Aorta (tissue), 5 donors: ENCODE data around the gene SNAP47. TPM values are rescaled to one million over a fixed set of nuclear protein-coding genes. Genes with fewer than 3 reads are reported as not detected.
"Not testable (repeated sequence)": the region's sequence is repeated elsewhere in the genome, so short reads cannot be mapped to it uniquely, and the experiment has no call there.

Experiments used
- ATAC-seq: fragments of 200-7000 bp; cut with Tn5 transposase; one replicate; pipeline ENCODE4 v1.9.1; 2022; ENCODE audit warnings: moderate library complexity; ENCODE audit not compliant: low FRiP score
- DNase-seq, 2 donors: peaks; one replicate each; pipeline ENCODE4 v3.0.0-alpha.2; 2020
- H3K27ac ChIP-seq, 2 donors: one replicate each; pipeline ENCODE4 v1.5.1; 2013; ENCODE audit warnings: low read length in 2 of 2, mild to moderate bottlenecking in 2 of 2, moderate library complexity in 2 of 2, control low read depth in 1 of 2, inconsistent platforms in 1 of 2, low read depth in 1 of 2
- H3K27me3 ChIP-seq, 2 donors: one replicate each; pipeline ENCODE4 v1.6.1; 2013; ENCODE audit warnings: control low read depth in 1 of 2, low read length in 1 of 2, mild to moderate bottlenecking in 1 of 2, moderate library complexity in 1 of 2; ENCODE audit not compliant: insufficient read depth in 2 of 2, control insufficient read depth in 1 of 2
- H3K36me3 ChIP-seq, 2 donors: one replicate each; pipeline ENCODE4 v1.6.1; 2013; ENCODE audit warnings: control low read depth in 1 of 2, low read length in 1 of 2, mild to moderate bottlenecking in 1 of 2; ENCODE audit not compliant: insufficient read depth in 2 of 2, control insufficient read depth in 1 of 2
- H3K4me1 ChIP-seq, 2 donors: one replicate each; pipeline ENCODE4 v1.6.1; 2013; ENCODE audit warnings: low read length in 2 of 2, control low read depth in 1 of 2, mild to moderate bottlenecking in 1 of 2, moderate library complexity in 1 of 2; ENCODE audit not compliant: insufficient read depth in 2 of 2, control insufficient read depth in 1 of 2
- H3K4me3 ChIP-seq, 2 donors: one replicate each; pipeline ENCODE4 v1.5.1; 2013; ENCODE audit warnings: low read length in 2 of 2, control low read depth in 1 of 2, mild to moderate bottlenecking in 1 of 2
- H3K9me3 ChIP-seq: one replicate; pipeline ENCODE4 v1.6.1; 2013; ENCODE audit warnings: mild to moderate bottlenecking, low read length; ENCODE audit not compliant: control insufficient read depth
- WGBS, 2 donors: extraction: QIAGEN DNeasy Blood & Tissue Kit; methylation state at CpG; one replicate each; pipeline ENCODE4 v1.1.7; 2013; 5-methylcytosine and 5-hydroxymethylcytosine counted together
- intact Hi-C, 2 donors: fragments of 100-400 bp; cut with DNase I; formaldehyde crosslinking; loops; one replicate each; pipeline versions ENCODE4 v1.14.2 to v1.15.0; 2022
- long read RNA-seq, 2 donors: library from polyadenylated mRNA; unstranded; transcript quantifications; one replicate each; pipeline ENCODE4 v2.0.0, GENCODE V29; 2020 to 2021
- polyA plus RNA-seq, 2 donors: library from polyadenylated mRNA; stranded (reverse); fragments of 200-250 nt; gene quantifications; one replicate each; pipeline ENCODE4 v1.2.3, GENCODE V29; 2013
- total RNA-seq, 2 donors: library from RNA; stranded (reverse); fragmentation: NEBNext Ultra II Directional; extraction: Animal tissue kit (Norgen Biotek cat#: 25700); gene quantifications; one replicate each; pipeline ENCODE4 v1.2.1, GENCODE V29; 2021
- donor health status: healthy with polysubstance abuse.
- donor health status: Bipolar disorder and iron deficiency.
- donor health status: DM: no; HTN: no; CAD: no.
- donor health status: DM: no; HTN: no; CAD: no.
- donor health status: DM: yes; HTN: yes; CAD: no.

Gene SNAP47
- total RNA-seq: 10 to 100 TPM; 18.1 to 24.6 TPM
- 10 to 100 TPM; 14.6 to 14.8 TPM for polyA plus RNA-seq
- long read RNA-seq, donor 1, transcript SNAP47-205 (5 exons, 2,403 nt): minor isoform, 5 of 172 reads
- long read RNA-seq, donor 1, transcript SNAP47-202 (5 exons, 2,362 nt): major isoform, 119 of 172 reads
- long read RNA-seq, donor 1, transcript SNAP47-209 (2 exons, 2,202 nt): minor isoform, 5 of 172 reads
- long read RNA-seq, donor 1, transcript SNAP47-210 (3 exons, 2,375 nt): minor isoform, 8 of 172 reads
- long read RNA-seq, donor 1, partial matches to known transcripts: 12 of 172 reads
- long read RNA-seq, donor 1, other reads (novel, unspliced or antisense): 23 of 172 reads
- long read RNA-seq, donor 2, transcript SNAP47-202 (5 exons, 2,362 nt): major isoform, 12 of 32 reads
- long read RNA-seq, donor 2, partial matches to known transcripts: 1 of 32 reads
- long read RNA-seq, donor 2, other reads (novel, unspliced or antisense): 15 of 32 reads

- no peaks in the 10 kb centered on the region for H3K9me3 ChIP-seq
- H3K4me3 ChIP-seq: peak within 1 kb of the TSS; percentile 64 to 73
- H3K36me3 ChIP-seq: peaks cover 0 to 2% of the 10 kb centered on the region in 2 donors
- WGBS, 2 donors: 0 to 1% methylated on average over 69 to 83 of the region's 83 CpGs
- intact Hi-C loops: loop anchor here in 1 of 2 donors (5.0 to 10.0 kb wide), 4 partner anchors 50 to 370 kb away; partner anchors contain the start of genes C1orf35, MRPL55 and ZNF678
- no peaks in the 10 kb centered on the region for H3K27me3 ChIP-seq
- H3K4me1 ChIP-seq: no peaks in the 10 kb centered on the region
- DNase-seq (peak; percentile 94 to 96), ATAC-seq (peak; percentile 94)
- peak within 1 kb of the TSS in 1 of 2 donors; percentile 53 for H3K27ac ChIP-seq
These were observed at the start of gene SNAP47, which contains the start of gene JMJD4 for GRCh38 chr1:227734856-227735538. Gene SNAP47 (plus strand): TSS chr1:227735435. CDS start chr1:227747737, 12,302 bp downstream. Gene JMJD4 (minus strand): TSS chr1:227735302. CDS start chr1:227735273, 29 bp downstream.

GRCh38 chr1:227685807-227686206 lies 49.4 kb upstream of the SNAP47 start:
- Histone ChIP-seq H3K4me3 (no peak overlapping the region), H3K36me3 (no peaks in the 10 kb centered on the region), H3K4me1 (no peaks in the 10 kb centered on the region), H3K27ac (no peak overlapping the region), H3K9me3 (peaks cover 11% of the 10 kb centered on the region), H3K27me3 (no peaks in the 10 kb centered on the region)
- 76 to 81% methylated on average over 8 of the region's 8 CpGs for WGBS, 2 donors
- intact Hi-C loops: no loop called here
- ATAC-seq (no peak), DNase-seq (no peak)

GRCh38 chr1:227697321-227697864 lies 37.8 kb upstream of the SNAP47 start:
- H3K27me3 ChIP-seq: no peaks in the 10 kb centered on the region

GRCh38 chr1:227701631-227702030 lies 33.6 kb upstream of the SNAP47 start:
- intact Hi-C loops, H3K36me3 ChIP-seq, H3K9me3 ChIP-seq, H3K4me3 ChIP-seq, H3K27me3 ChIP-seq, H3K27ac ChIP-seq, DNase-seq, H3K4me1 ChIP-seq, ATAC-seq: not testable (repeated sequence)
- 88 to 93% methylated on average over 1 of the region's 1 CpG for WGBS, 2 donors

More at GRCh38 chr1:227697321-227697864, 37.8 kb upstream of the SNAP47 start:
- no peak for DNase-seq
- 82 to 89% methylated on average over 3 of the region's 3 CpGs for WGBS, 2 donors
- no peak overlapping the region for H3K27ac ChIP-seq
- H3K4me3 ChIP-seq: no peak overlapping the region
- intact Hi-C loops: no loop called here
- no peaks in the 10 kb centered on the region for H3K4me1 ChIP-seq
- H3K9me3 ChIP-seq: peaks cover 8% of the 10 kb centered on the region
- ATAC-seq: no peak
- no peaks in the 10 kb centered on the region for H3K36me3 ChIP-seq

GRCh38 chr1:227707846-227708245 lies 27.4 kb upstream of the SNAP47 start:
- H3K4me3 ChIP-seq: no peak overlapping the region
- DNase-seq (no peak), ATAC-seq (no peak)
- intact Hi-C loops: no loop called here
- H3K9me3 ChIP-seq: no peaks in the 10 kb centered on the region
- no peaks in the 10 kb centered on the region for H3K27me3 ChIP-seq
- H3K36me3 ChIP-seq: no peaks in the 10 kb centered on the region
- H3K4me1 ChIP-seq: no peaks in the 10 kb centered on the region
- 44 to 62% methylated on average over 1 of the region's 1 CpG for WGBS, 2 donors
- H3K27ac ChIP-seq: no peak overlapping the region

GRCh38 chr1:227709451-227709850 lies 25.8 kb upstream of the SNAP47 start:
- H3K4me3 ChIP-seq: no peak overlapping the region
- WGBS, 2 donors: 74 to 80% methylated on average over 1 of the region's 1 CpG
- DNase-seq: no peak
- ATAC-seq: no peak
- intact Hi-C loops: no loop called here
- H3K4me1 ChIP-seq: no peaks in the 10 kb centered on the region
- H3K36me3 ChIP-seq: no peaks in the 10 kb centered on the region
- H3K27ac ChIP-seq: no peak overlapping the region
- peaks cover 3% of the 10 kb centered on the region for H3K9me3 ChIP-seq
- H3K27me3 ChIP-seq: no peaks in the 10 kb centered on the region

GRCh38 chr1:227710474-227710873 lies 24.8 kb upstream of the SNAP47 start:
- ATAC-seq, H3K4me1 ChIP-seq, H3K27ac ChIP-seq, intact Hi-C loops, H3K9me3 ChIP-seq, H3K27me3 ChIP-seq, H3K4me3 ChIP-seq, H3K36me3 ChIP-seq, DNase-seq: not testable (repeated sequence)
- 93 to 96% methylated on average over 15 to 24 of the region's 24 CpGs for WGBS, 2 donors

- no peak overlapping the region for H3K4me3 ChIP-seq
- peaks cover 3% of the 10 kb centered on the region for H3K9me3 ChIP-seq
- no peaks in the 10 kb centered on the region for H3K27me3 ChIP-seq
- ATAC-seq: no peak
- no peaks in the 10 kb centered on the region for H3K36me3 ChIP-seq
- DNase-seq: no peak
- no peak overlapping the region for H3K27ac ChIP-seq
- no peaks in the 10 kb centered on the region for H3K4me1 ChIP-seq
- intact Hi-C loops: no loop called here
These were observed 22.6 kb upstream of the SNAP47 start for GRCh38 chr1:227712648-227713047.
